Fibroblast of lung (primary cell): ENCODE results near the gene ZNF425. TPM values are rescaled to one million over a fixed set of nuclear protein-coding genes. Genes with fewer than 3 reads are reported as not detected.

Source experiments
- DNase-seq, 2 donors: peaks; one replicate each; pipeline versions ENCODE4 v3.0.0 to v3.0.0-alpha.2; 2010; ENCODE audit warnings: low read depth in 2 of 2
- H2AFZ ChIP-seq: 2 replicates; pipeline ENCODE4 v1.5.1; 2012; ENCODE audit warnings: low read length, control low read depth, inconsistent platforms
- H3K27ac ChIP-seq: 2 replicates; pipeline ENCODE4 v1.5.1; 2011; ENCODE audit warnings: low read length, control low read depth; ENCODE audit not compliant: insufficient read depth
- H3K27me3 ChIP-seq: 2 replicates; pipeline ENCODE4 v1.5.1; 2011; ENCODE audit warnings: mild to moderate bottlenecking, low read length; ENCODE audit not compliant: control insufficient read depth, insufficient read depth
- H3K36me3 ChIP-seq: 2 replicates; pipeline ENCODE4 v1.5.1; 2011; ENCODE audit warnings: low read length; ENCODE audit not compliant: control insufficient read depth, insufficient read depth
- H3K4me1 ChIP-seq: 2 replicates; pipeline ENCODE4 v1.5.1; 2011; ENCODE audit warnings: low read length; ENCODE audit not compliant: control insufficient read depth, insufficient read depth; ENCODE audit errors: extremely low read depth
- H3K4me2 ChIP-seq: 2 replicates; pipeline ENCODE4 v1.5.1; 2011; ENCODE audit warnings: low read length, control low read depth; ENCODE audit not compliant: insufficient read depth; ENCODE audit errors: extremely low read depth
- H3K4me3 ChIP-seq, 4 experiments: fragments of 200-600 bp in 1 of 4; sonication (generic) in 1 of 4; replicated peaks in 1 of 4; 2 replicates each; pipeline ENCODE4 v1.5.1; 2011 to 2016; ENCODE audit warnings: low read length in 4 of 4, low read depth in 3 of 4, mild to moderate bottlenecking in 3 of 4, control low read depth in 2 of 4, inconsistent platforms in 1 of 4, mixed read lengths in 1 of 4; ENCODE audit not compliant: insufficient read depth in 1 of 4; ENCODE audit errors: control extremely low read depth in 1 of 4
- H3K79me2 ChIP-seq: 2 replicates; pipeline ENCODE4 v1.5.1; 2012; ENCODE audit warnings: mild to moderate bottlenecking, low read length, inconsistent platforms; ENCODE audit not compliant: control insufficient read depth, insufficient read depth
- H3K9ac ChIP-seq: 2 replicates; pipeline ENCODE4 v1.5.1; 2011; ENCODE audit warnings: mild to moderate bottlenecking, low read length, control low read depth; ENCODE audit not compliant: insufficient read depth
- H3K9me3 ChIP-seq: 2 replicates; pipeline ENCODE4 v1.5.1; 2012; ENCODE audit warnings: low read depth, low read length; ENCODE audit not compliant: control insufficient read depth, insufficient read depth
- H4K20me1 ChIP-seq: 2 replicates; pipeline ENCODE4 v1.5.1; 2011; ENCODE audit warnings: low read length; ENCODE audit not compliant: control insufficient read depth, insufficient read depth; ENCODE audit errors: extremely low read depth
- CTCF ChIP-seq, 2 donors: IDR thresholded peaks in 1 of 2; conservative IDR thresholded peaks in 1 of 2; 1 replicate in 1 of 2; 2 replicates in 1 of 2; pipeline ENCODE4 v1.5.1; 2011 to 2012; ENCODE audit warnings: low read length in 2 of 2, control low read depth in 1 of 2, inconsistent platforms in 1 of 2, low read depth in 1 of 2, mild to moderate bottlenecking in 1 of 2
- EZH2 ChIP-seq: IDR thresholded peaks from 2 replicates; pipeline ENCODE4 v1.5.1; 2012; ENCODE audit warnings: low read length, control low read depth, mild to moderate bottlenecking; ENCODE audit errors: missing control alignments
- polyA plus RNA-seq, 2 donors: library from polyadenylated mRNA; depleted of rRNA in 1 of 2; stranded (reverse) in 1 of 2; unstranded in 1 of 2; fragments of >200 nt; gene quantifications; 2 replicates each; pipeline ENCODE4 v1.2.1, GENCODE V29; 2011 to 2012; ENCODE audit warnings: missing spikeins in 1 of 2
- total RNA-seq: library from RNA; depleted of rRNA; stranded (reverse); fragments of >200 nt; gene quantifications from 2 replicates; pipeline ENCODE4 v1.2.1, GENCODE V29; 2014

Gene ZNF425
- total and polyA plus RNA-seq, 2 donors (not counting 1 experiment from before 2014, with no cell fraction given) = 1.2 to 4.6 TPM

GRCh38 chr7:149125189-149125862, 798 bp downstream of the ZNF425 start:
- H3K4me1 ChIP-seq = no peaks in the 10 kb centered on the region
- peak overlapping the region; percentile 89 for H2AFZ ChIP-seq
- H3K79me2 ChIP-seq = peaks cover 21% of the 10 kb centered on the region
- no peaks in the 10 kb centered on the region for H3K9me3 ChIP-seq
- no peaks in the 10 kb centered on the region for H3K27me3 ChIP-seq
- no peaks in the 10 kb centered on the region for H3K36me3 ChIP-seq
- TF ChIP-seq EZH2 = no peak
- TF ChIP-seq CTCF (conservative IDR thresholded peaks at IDR 0.05 in 1 of 2, IDR thresholded peaks at IDR 0.05 in 1 of 2; ENCODE audit: low read depth in 1 of 2, low read length in 2 of 2) = no peak
- peak overlapping the region; percentile 93 for H3K9ac ChIP-seq
- no peaks in the 10 kb centered on the region for H4K20me1 ChIP-seq
- H3K4me2 ChIP-seq = peak overlapping the region; percentile 94
- H3K27ac ChIP-seq = peak overlapping the region; percentile 88
- H3K4me3 ChIP-seq = peak overlapping the region; percentile 92 to 99 (median 98)
- peak; percentile 13 to 15 for DNase-seq

- DNase-seq = no peak
- H3K9me3 ChIP-seq = no peaks in the 10 kb centered on the region
Observed at GRCh38 chr7:149109969-149110368, 16.2 kb downstream of the ZNF425 start.

GRCh38 chr7:149104749-149105148, 21.4 kb downstream of the ZNF425 start:
- no peaks in the 10 kb centered on the region for H4K20me1 ChIP-seq
- H3K27me3 ChIP-seq = no peaks in the 10 kb centered on the region
- no peak overlapping the region for H3K27ac ChIP-seq
- no peak overlapping the region for H3K9ac ChIP-seq
- H3K4me1 ChIP-seq = no peaks in the 10 kb centered on the region
- no peaks in the 10 kb centered on the region for H3K79me2 ChIP-seq
- no peak for DNase-seq
- TF ChIP-seq CTCF (conservative IDR thresholded peaks at IDR 0.05 in 1 of 2, IDR thresholded peaks at IDR 0.05 in 1 of 2; ENCODE audit: low read depth in 1 of 2, low read length in 2 of 2) = no peak
- no peak for TF ChIP-seq EZH2
- H2AFZ ChIP-seq = no peak overlapping the region
- no peak overlapping the region for H3K4me2 ChIP-seq
- H3K9me3 ChIP-seq = no peaks in the 10 kb centered on the region
- no peaks in the 10 kb centered on the region for H3K36me3 ChIP-seq
- no peak overlapping the region for H3K4me3 ChIP-seq

More at GRCh38 chr7:149109969-149110368, 16.2 kb downstream of the ZNF425 start:
- Histone ChIP-seq H3K4me2 (no peak overlapping the region), H3K36me3 (no peaks in the 10 kb centered on the region), H3K4me1 (no peaks in the 10 kb centered on the region), H3K27ac (no peak overlapping the region), H3K4me3 (no peak overlapping the region), H4K20me1 (no peaks in the 10 kb centered on the region), H3K79me2 (no peaks in the 10 kb centered on the region), H3K27me3 (no peaks in the 10 kb centered on the region), H3K9ac (no peak overlapping the region), H2AFZ (no peak overlapping the region)
- TF ChIP-seq EZH2 (no peak), CTCF (conservative IDR thresholded peaks at IDR 0.05 in 1 of 2, IDR thresholded peaks at IDR 0.05 in 1 of 2; ENCODE audit: low read depth in 1 of 2, low read length in 2 of 2) (no peak)
